ENCODE results near the gene CUX1.

GRCh38 chr7:102103027-102103372, 285.6 kb downstream of the CUX1 start:
- TF ChIP-seq, protein P1, sequence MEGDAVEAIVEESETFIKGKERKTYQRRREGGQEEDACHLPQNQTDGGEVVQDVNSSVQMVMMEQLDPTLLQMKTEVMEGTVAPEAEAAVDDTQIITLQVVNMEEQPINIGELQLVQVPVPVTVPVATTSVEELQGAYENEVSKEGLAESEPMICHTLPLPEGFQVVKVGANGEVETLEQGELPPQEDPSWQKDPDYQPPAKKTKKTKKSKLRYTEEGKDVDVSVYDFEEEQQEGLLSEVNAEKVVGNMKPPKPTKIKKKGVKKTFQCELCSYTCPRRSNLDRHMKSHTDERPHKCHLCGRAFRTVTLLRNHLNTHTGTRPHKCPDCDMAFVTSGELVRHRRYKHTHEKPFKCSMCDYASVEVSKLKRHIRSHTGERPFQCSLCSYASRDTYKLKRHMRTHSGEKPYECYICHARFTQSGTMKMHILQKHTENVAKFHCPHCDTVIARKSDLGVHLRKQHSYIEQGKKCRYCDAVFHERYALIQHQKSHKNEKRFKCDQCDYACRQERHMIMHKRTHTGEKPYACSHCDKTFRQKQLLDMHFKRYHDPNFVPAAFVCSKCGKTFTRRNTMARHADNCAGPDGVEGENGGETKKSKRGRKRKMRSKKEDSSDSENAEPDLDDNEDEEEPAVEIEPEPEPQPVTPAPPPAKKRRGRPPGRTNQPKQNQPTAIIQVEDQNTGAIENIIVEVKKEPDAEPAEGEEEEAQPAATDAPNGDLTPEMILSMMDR (IDR thresholded peaks at IDR 0.05), result no peak
- TF ChIP-seq POLR2A (IDR thresholded peaks at IDR 0.05), result no peak
